Ishikawa (cell line): ENCODE results near the gene CACNB3.

ENCODE experiments used
- CEBPB ChIP-seq: IDR thresholded peaks from 2 replicates; pipeline ENCODE4 v1.6.1; 2012
- CREB1 ChIP-seq: IDR thresholded peaks from 2 replicates; pipeline ENCODE4 v1.6.1; 2012; ENCODE audit warnings: low read depth
- EGR1 ChIP-seq: IDR thresholded peaks from 2 replicates; pipeline ENCODE4 v1.6.1; 2012
- EP300 ChIP-seq: IDR thresholded peaks from 2 replicates; pipeline ENCODE4 v1.6.1; 2012; ENCODE audit warnings: borderline replicate concordance
- NFIC ChIP-seq: IDR thresholded peaks from 2 replicates; pipeline ENCODE4 v1.6.1; 2012
- TEAD4 ChIP-seq: IDR thresholded peaks from 2 replicates; pipeline ENCODE4 v1.6.1; 2012
- YY1 ChIP-seq: IDR thresholded peaks from 2 replicates; pipeline ENCODE4 v1.6.1; 2012; ENCODE audit warnings: low read depth
- TF ChIP-seq, protein P1 (sequence below): IDR thresholded peaks from 2 replicates; pipeline ENCODE4 v1.6.1; 2012
- TF ChIP-seq, protein P2 (sequence below): IDR thresholded peaks from 2 replicates; pipeline ENCODE4 v1.6.1; 2012
- TF ChIP-seq, protein P3 (sequence below): IDR thresholded peaks from 2 replicates; pipeline ENCODE4 v1.6.1; 2012; ENCODE audit warnings: low read depth, mild to moderate bottlenecking

DNA sequence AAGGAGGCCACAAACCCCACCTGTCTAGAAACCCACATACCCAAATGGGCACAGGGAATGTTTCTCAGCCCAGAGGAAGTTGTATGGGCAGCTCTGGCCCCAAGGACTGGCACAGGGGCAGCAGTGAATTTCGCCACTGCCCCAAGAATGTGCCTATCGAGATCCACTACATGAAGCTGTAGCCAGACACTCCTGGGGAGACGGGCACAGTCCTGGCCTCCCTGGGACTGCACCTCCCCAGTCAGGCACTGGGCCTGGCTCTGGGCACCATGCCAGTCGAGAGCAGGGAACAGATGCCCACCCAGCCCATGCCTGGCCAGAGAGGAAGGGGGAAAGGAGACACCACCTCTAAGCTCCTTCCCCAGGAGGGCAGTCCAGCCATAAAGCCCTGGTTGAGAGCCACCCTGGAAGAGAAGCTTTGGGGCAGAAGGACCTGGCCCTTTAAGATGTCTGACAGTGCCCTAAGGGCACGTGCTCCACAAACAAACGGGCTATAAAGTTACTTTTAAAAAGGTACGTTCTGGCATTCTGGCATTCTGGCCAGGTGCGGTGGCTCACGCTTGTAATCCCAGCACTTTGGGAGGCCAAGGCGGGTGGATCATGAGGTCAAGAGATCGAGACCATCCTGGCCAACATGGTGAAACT lies 37.8 kb upstream of the CACNB3 start:
- no peak for TF ChIP-seq TEAD4
- TF ChIP-seq, protein P1, sequence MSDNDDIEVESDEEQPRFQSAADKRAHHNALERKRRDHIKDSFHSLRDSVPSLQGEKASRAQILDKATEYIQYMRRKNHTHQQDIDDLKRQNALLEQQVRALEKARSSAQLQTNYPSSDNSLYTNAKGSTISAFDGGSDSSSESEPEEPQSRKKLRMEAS = no peak
- 0 out of 2 replicates have a peak, but pooled peaks have one; percentile 20 for TF ChIP-seq YY1
- TF ChIP-seq CREB1 = no peak
- TF ChIP-seq NFIC = 0 out of 2 replicates have a peak, but pooled peaks have one; percentile 21
- no peak for TF ChIP-seq CEBPB
- TF ChIP-seq, protein P2, sequence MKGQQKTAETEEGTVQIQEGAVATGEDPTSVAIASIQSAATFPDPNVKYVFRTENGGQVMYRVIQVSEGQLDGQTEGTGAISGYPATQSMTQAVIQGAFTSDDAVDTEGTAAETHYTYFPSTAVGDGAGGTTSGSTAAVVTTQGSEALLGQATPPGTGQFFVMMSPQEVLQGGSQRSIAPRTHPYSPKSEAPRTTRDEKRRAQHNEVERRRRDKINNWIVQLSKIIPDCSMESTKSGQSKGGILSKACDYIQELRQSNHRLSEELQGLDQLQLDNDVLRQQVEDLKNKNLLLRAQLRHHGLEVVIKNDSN = peak; percentile 30; the same call in 1 of the 2 replicates
- TF ChIP-seq EGR1 = no peak
- TF ChIP-seq EP300 = no peak
- TF ChIP-seq, protein P3, sequence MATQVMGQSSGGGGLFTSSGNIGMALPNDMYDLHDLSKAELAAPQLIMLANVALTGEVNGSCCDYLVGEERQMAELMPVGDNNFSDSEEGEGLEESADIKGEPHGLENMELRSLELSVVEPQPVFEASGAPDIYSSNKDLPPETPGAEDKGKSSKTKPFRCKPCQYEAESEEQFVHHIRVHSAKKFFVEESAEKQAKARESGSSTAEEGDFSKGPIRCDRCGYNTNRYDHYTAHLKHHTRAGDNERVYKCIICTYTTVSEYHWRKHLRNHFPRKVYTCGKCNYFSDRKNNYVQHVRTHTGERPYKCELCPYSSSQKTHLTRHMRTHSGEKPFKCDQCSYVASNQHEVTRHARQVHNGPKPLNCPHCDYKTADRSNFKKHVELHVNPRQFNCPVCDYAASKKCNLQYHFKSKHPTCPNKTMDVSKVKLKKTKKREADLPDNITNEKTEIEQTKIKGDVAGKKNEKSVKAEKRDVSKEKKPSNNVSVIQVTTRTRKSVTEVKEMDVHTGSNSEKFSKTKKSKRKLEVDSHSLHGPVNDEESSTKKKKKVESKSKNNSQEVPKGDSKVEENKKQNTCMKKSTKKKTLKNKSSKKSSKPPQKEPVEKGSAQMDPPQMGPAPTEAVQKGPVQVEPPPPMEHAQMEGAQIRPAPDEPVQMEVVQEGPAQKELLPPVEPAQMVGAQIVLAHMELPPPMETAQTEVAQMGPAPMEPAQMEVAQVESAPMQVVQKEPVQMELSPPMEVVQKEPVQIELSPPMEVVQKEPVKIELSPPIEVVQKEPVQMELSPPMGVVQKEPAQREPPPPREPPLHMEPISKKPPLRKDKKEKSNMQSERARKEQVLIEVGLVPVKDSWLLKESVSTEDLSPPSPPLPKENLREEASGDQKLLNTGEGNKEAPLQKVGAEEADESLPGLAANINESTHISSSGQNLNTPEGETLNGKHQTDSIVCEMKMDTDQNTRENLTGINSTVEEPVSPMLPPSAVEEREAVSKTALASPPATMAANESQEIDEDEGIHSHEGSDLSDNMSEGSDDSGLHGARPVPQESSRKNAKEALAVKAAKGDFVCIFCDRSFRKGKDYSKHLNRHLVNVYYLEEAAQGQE = no peak
